NCI-H69 (cell line): Measurements from ENCODE around the gene RPIA.
"Not testable (repeated sequence)": the region's sequence is repeated elsewhere in the genome, so short reads cannot be mapped to it uniquely, and the experiment has no call there.

ENCODE experiments used
- DNase-seq: peaks from one replicate; lab custom pipeline; 2025; lab: John Stamatoyannopoulos, UW

The RPIA gene

DNA sequence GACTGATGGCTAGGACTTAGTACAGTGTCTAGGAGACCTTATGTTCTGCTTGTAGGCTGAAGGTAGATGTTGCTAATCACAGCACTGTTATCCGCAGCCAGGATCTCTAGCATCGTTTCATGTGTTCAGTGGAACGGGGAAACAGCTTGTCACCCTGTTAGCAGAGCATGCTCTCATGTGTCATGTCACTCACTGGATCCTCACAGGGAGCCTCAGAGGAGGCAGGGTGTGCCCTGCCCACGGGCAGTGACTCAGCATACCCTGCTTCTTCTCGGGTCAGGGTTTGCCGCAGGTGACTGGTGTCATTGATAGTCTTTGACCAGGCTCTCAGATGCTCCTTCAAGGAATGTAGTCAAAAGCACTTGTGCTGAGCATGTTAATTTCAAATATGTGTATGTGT is 44.4 kb downstream of the RPIA start:
- DNase-seq: no peak

DNA sequence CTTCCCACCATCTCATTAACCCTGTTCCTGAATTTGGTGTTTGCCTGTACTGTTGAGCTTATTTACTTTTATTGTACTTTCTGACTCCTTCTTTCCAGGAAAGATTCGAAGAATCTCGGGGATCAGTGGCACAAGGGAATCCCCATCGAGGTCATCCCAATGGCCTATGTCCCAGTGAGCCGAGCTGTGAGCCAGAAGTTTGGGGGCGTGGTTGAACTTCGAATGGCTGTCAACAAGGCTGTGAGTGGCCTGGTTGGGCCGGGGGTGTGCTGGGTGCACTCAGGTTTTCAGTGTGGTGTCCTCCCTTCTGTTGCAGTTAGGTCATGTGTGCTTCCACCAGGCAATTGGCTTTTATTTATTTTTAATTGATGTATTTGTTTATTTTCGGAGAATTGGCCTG is 45.0 kb downstream of the RPIA start:
- no peak for DNase-seq

DNA sequence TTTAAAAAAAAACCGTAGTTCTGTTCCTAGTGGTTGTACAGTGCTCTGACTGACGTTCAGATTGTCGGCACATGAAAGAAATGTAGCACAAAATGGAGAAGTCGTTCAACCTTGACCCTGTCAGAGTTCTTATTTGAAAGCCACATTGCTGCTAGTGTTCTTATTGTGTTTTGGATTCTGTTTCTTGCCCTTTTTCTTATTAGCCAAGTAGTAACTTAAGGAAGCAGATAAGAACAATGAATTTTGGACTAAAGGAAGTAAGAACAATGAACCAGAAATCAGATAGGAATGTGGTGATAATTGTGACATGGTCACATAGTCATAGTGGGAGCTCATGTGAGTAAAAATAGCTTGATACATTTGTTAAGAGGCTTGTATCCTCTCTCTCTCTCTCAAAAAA is 45.9 kb downstream of the RPIA start:
- no peak for DNase-seq

DNA sequence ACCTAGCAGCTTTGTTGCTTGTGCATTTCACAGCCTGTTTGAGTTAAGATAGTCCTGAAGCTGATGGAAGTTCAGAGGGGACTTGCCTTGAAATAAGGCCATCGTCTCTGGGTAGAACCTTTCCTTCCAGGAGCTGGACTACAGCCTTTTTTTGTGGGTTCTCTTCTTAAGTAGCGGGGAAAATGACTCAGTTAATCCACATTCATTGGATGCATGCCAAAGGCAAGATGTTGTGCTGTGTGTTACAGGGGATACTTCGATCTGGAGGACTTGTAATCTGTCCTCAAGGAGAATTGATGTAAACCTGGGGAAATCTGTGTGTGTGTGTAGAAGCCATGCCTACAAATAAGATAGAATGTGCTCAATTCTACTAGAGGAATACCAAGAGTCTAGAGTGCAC is 46.8 kb downstream of the RPIA start:
- DNase-seq: no peak

DNA sequence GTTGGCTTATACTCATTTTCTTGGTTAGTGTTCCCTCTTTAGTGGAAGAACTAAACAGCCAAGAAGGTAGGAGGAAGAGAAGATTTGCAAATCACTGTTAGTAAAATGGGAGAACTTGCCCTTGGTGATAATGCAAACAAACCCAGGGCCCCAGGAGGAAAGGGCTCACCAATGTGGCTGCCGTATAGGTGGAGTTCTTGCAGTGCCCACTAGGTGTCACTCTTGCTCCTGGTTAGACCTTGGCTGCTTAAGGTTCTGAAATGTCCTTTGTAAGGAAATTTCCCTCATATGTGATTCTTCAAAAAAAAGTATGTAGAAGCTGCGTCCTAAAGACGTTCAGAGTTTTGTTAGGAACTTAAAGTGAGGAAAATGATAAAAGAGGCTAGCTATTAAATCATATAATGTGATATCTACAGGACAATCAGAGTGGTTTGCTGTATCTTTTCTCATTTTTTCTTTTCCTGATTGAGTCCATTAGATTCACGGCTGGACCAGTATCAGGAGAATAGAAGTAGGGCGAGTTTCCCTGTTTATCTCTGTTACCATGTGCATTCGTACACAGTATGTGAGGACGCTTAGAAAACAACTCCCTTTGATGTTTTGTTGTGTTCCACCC is 48.6 kb downstream of the RPIA start:
- peak; percentile 57 for DNase-seq

DNA sequence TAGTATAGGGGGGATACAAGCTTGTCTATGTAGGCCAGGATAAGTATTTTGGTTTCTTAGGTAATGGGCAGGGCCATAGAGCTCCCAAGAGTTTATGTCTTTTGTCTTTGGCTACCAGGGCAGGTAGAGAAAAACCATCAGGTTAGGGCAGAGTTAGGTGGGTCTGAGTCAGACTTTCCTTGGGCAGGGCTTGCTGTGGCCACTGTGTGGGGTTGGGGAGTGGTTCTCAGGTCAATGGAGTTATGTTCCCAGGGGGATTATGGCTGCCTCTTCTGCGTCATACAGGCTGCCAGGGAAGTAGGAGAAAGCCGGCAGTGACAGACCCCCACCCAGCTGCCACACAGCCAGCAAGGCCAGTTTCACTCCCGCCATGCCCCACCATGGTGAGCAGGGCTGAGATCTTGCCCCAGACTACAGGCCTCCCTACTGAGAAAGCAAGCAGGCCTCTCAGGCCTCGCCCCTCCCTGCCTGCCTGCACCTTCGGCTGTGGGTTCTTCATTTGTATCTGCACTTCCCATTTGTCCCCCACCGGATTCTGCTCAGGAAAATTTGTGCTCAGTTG is 55.5 kb downstream of the RPIA start:
- DNase-seq: no peak

DNA sequence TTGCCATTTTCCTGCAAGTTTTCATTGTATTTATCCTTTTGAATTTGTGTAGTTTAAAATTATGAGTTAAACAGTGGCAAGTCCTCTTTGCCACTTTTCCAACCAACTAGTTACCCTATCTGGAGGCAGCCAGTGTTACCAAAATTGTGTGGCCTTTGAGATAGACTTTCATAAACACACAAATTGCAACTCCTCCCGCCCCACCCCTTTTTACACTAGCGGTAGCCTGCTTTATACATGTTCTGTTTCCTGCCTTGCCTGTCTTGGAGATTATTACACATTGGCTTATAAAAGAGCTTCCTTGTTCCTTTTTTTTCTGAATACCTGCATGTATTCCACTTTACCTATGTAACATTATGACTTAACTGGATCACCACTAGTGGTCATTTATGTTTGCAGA is 56.5 kb downstream of the RPIA start:
- no peak for DNase-seq

DNA sequence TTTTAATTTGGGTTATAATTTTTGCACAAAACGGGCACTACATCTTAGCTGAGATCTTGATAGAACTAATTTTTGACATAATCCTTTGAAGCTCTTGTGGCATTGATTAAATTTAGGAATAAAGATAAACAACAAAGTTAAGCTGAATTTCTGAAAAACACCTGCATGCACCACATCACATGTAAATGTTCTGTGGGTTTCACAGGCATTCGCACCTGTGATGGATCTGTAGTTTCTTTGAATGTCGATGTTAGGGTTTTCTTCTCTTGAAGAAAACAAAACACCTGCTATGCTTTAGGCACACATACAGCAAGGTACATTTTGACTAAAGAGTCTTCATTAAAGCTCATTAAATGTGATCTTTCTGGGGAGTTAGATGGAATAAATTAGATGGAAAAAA is 60.3 kb downstream of the RPIA start:
- DNase-seq: no peak

DNA sequence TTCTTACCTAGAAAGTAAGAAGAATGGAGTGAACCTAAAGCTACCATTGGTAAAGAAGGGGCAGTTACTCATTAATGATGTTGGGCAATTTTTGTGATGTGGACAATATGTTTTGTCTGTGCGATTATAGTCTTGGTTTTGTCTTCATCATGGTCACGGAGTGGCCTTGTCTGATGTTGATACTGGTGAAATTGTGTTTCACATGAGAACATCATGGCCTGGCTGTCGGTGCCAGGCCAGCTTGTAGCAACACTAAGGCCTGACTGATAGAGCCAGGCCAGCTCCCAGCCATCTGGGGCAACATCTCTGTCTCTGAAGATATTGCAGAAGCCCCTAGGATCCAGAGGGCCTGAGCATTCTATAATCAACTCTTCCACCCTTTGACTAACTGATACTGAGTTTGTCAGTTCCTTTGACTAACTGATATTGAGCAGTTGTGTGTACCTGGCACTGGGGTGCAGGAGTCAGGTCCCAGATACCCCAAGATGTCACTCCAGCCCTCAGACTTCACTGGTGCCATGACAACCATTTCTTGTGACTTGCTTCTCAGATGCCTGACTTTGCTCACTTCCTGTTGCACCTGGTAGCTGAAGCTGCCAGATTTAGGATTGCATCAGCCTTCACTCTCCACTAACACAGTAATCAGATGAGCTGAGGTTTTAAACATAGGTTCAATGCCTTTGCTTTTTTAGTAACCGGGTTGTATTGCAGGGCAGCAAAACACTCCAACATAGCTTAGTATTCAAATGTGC is 62.5 kb downstream of the RPIA start:
- no peak for DNase-seq

DNA sequence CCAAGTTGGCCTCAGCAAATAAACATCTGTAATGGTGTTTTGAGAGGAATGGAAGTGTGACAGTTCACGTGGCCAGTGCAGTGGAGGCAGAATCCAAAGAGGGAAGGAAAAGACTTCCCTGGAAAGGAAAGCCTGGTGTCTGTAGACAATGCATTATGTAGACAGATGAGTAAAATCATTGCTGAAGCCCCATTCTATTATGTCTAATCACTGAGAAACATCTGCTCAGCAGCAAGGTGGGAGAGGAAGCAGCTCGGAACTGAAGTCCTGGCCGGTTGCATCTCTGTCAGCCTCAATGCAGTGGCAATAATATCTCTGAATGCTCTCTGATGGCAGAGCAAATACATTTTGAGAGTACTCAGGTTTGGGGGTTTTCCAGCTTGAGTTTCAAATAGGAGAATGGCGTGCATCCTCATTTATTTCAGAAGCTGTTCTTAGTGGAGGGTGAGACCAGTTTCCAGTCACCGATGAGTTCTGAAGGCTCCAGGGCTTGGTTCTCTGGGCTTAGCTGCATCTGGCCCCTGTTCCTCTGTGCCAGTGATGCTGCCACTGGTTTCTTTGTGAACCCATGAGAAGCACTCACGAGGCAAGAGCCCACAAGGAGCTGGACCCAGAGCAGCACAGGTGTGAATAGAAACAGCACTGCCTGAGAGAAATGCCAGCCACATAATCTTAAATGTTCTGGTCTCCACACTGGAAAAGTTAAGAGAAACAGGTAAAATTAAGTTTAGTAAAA is 63.3 kb downstream of the RPIA start:
- no peak for DNase-seq

DNA sequence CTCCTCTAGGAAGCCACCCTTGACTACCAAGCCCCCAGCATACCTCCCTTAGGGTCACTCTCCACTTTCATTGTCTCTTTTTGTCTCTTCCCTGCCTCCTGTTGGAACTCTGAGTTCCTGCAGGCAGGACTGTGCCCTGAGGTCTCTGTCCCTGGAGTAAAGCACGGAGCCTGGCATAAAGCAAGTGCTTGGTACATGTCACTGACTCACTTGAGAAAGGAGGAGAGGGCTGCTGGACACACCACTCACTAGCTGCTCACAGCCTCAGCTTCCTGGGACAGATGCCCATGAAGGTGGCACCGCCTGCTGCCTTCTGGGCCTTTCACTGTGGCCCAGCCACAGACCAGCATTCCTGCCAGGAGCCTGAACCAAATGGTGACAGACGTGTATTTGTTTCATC is 64.4 kb downstream of the RPIA start:
- no peak for DNase-seq

DNA sequence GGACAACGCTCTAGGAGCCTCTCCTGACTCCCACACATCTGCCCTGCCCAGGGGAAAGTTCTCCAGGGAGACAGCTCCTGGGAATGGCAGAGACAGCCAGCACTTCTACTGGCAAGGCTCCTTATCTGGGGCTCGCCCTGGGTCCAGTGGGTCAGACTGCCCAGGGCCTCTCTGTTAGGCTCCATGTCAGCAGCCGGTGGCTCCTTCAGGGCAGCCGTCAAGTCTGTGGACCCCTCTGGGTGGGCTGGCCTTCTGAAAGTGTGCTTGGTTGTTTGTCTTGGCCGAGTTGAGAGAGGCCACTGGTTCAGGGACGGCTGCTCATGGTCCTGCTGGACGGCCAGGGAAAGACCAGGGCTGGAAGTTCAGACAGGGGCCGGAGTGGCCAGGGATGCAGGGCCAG is 65.6 kb downstream of the RPIA start:
- no peak for DNase-seq

DNA sequence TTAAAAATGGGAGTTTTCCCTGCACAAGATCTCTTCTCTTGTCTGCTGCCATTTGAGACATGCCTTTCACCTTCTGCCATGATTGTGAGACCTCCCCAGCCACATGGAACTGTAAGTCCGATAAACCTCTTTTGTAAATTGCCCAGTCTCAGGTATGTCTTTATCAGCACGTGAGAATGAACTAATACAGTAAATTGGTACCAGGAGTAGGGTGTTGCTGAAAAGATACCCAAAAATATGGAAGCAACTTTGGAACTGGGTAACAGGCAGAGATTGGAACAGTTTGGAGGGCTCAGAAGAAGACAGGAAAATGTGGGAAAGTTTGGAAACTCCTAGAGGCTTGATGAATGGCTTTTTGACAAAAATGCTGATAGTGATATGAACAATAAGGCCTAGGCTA is 67.2 kb downstream of the RPIA start:
- not testable (repeated sequence) for DNase-seq

DNA sequence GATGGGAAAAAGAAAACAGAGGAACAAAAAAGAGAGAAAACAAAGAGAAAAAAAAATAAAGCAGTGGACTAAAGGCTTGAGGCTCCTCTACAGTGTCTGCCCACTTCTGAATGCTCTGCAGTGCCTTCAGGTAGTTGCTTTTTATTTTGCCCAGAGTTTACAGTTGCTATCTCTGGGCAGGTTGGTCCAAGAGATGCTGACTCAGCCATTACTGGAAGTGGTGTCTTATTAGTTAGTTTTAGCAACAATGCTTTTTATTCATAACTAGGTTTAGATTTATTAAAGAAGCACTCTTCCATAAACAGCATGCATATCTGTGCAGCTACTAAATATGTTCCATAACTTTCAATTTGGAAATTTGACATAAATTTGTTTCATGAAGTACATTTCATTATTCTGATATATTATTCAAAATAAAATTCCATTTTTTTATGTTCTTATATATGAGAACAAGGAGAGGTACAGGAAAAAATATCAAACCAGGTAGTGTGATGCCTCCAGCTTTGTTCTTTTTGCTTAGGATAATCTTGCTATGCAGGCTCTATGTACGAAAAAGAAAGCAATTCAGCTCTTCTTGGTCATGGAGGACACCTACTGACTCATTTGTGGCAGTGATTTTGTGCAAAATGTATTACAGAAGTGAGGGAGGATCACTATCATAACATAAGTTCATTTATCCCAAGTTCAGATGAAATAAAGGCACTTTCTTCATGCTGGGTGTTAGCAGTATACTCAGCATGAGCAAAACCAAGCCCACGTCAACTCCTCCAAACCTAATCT is 69.5 kb downstream of the RPIA start:
- DNase-seq: no peak

DNA sequence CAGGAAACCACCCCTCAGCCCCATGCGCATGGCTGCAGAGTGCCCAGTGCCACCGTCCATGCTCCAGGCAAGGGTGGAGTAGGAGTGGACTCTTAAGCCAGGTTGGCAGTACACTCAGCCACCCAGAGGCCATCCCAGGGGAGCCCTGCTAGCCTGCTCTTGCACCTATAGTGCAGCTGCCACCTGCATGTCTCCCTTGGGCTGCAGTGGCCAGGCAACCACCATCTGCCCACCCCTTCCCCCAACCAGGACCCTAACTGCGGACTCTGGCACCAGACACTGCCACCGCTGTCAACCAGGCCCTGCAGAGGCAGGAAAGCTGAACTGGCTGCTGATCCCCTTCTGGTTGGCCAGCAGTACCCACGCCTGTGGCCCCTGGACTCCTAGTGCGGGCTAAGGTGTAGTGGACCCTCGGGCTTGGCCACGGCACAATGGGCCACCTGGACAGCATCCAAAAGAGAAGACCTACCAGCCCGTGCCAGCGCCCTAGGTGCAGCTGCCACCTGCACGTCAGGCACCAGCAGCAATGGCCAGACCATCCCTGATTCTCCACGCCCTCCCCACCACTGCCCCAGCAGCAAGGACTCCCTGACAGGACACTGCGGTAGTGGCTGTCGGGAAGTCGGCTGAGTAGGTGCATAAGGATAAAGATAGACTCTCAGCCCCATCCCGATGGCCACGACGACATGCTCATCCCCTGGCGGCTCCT is 72.8 kb downstream of the RPIA start:
- DNase-seq: no peak

DNA sequence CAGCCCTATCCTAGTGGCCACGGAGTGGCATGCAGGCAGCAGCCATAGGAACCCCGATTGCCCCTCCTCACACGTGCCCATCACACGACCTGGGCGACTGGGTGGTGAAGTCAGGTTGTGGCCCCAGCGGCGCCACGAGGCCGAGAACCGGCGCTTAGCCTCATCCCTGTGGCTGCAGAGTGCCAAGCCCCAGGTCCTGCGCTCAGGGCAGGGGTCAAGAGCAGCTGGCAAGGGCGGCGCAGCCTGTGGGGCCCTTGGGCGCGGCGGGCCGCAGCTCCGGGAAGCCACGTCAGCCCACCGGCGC is 73.3 kb downstream of the RPIA start:
- DNase-seq: no peak

DNA sequence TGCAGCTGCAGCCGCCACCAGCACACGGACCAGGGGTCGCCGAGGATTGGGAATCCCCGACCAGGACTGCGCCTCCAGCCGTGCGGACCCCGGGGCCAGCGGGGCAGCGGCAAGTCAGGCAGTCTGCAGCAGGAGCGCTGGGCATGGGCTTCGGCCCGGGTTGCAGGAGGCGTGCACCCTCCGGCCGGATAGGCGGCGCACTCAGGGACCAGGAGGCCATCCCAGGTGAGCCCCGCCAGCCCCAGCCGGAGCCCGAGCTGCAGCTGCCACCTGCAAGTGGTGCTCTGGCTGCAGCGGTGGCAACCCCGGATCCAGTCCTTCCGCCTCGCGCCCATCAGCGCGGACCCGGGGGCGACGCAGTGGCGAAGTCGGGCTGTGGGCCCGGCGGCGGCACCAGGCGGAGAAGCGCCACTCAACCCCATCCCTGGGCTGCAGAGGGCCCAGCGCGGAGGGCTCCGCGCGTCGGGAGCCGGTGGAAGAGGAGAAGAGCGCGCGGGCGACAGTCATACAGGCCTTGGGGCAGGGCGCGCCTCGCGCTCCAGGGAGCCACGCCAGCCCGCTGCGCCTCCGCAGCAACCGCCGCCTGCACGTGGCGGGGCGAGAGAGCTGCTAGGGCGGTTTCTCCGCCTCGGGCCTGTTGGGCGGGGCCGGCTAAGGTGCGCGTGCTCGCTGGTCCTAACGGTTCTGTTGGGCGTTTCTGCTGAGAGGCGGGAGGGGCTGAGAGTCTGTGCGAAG is 73.8 kb downstream of the RPIA start:
- DNase-seq: peak; percentile 94

DNA sequence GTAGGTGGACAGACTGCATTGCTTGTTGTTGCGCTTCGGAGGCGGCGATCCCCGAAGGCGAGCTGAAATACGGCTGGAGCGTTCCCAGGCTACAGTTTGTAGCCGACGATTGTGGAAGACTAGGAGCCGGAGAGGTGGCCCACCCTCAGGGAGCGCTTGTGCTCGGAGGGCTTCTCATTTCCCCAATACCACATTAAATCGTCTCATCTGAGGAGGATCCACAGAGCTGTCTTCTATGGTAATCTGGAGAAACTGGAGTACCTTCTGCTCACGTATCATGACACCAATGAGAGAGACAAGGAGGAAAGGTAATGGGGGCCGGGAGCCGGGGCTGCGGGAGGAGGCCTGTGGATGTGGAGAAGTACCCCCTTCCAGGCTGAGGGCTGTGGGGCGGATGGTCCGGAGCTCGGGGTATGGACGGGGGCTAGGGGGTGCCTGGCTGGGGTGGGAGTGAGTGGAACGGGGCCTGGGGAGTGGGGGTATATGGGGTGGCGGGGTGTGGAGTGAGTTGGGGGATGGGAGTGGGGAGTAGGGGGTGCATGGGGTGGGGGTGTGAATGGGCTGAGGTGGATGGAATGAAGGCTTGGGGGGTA is 74.5 kb downstream of the RPIA start:
- not testable (repeated sequence) for DNase-seq

DNA sequence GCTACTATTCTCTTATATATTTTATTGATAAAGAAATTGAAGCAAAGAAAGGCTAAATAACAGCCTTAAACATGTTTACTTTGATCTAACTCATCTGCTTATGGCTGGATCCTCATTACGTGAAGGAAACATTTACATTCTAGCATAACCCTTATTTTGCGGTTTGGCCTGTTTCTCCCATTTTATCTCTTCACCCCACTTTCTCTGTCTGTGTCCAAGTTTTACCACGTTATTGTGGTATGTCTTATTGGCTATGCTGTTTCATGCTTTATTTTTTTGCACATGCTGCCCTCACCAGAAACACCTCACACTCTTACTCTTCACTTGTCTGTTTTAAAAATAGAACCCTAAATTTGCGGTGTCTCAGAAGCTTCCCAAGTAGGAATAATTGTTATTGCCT is 78.5 kb downstream of the RPIA start:
- no peak for DNase-seq

DNA sequence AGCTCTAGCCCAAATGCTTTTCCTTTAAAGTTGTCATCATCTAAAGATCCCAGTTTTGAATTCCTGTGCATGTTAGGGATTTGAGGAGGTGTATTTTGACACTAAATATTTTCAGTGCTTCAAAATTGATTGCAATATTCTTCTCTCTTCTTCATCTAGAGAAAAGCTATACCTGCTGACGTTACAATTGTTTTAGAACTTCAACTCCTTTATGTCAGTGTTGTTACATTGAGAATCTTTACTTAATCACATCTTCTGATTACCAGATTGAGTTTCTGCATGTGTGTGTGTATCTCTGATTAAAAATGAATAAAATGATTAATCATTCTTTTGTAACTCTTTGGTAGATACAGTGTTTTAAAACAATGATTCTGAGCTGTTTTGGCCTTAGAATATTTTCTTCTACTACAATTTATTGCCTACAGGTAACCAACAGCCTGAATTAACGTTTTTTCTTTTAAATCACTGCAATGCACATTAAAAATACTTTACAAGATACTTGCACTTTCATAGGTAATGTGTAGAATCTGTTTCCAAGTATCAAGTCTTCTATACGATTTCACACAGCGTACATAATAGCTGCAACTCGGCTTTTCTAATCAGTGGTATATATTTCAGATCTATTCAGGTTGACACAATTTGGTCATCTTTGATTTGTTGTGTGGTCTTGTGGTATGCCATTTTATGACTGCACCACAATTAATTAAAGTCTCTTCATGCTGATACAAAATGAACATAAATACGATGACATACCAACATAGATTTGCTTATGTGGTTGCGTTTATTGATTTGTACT is 82.0 kb downstream of the RPIA start:
- not testable (repeated sequence) for DNase-seq
